Tibial nerve (tissue), 4 donors: ENCODE measurements around the gene RAD50. TPM values are rescaled to one million over a fixed set of nuclear protein-coding genes. Genes with fewer than 3 reads are reported as not detected.

Source experiments
- DNase-seq, 2 donors: peaks; one replicate each; pipeline ENCODE4 v3.0.0-alpha.2; 2019; ENCODE audit warnings: low spot score in 2 of 2
- H3K27ac ChIP-seq, 4 donors: fragments of 200-600 bp; sonication (generic) in 3 of 4; one replicate each; pipeline ENCODE4 v1.5.1; 2017 to 2019; ENCODE audit warnings: mild to moderate bottlenecking in 1 of 4
- H3K27me3 ChIP-seq, 2 donors: fragments of 200-600 bp; sonication (generic) in 1 of 2; one replicate each; pipeline versions ENCODE4 v1.5.1 to v1.6.0; 2017 to 2019
- H3K36me3 ChIP-seq, 3 donors: fragments of 200-600 bp; sonication (generic); one replicate each; pipeline ENCODE4 v1.5.1; 2018 to 2019
- H3K4me1 ChIP-seq, 4 donors: fragments of 200-600 bp; sonication (generic) in 3 of 4; one replicate each; pipeline ENCODE4 v1.5.1; 2017 to 2019
- H3K4me3 ChIP-seq, 4 donors: fragments of 200-600 bp; sonication (generic) in 3 of 4; one replicate each; pipeline ENCODE4 v1.5.1; 2017 to 2019; ENCODE audit warnings: mild to moderate bottlenecking in 1 of 4, moderate library complexity in 1 of 4
- H3K9me3 ChIP-seq, 4 donors: fragments of 200-600 bp; sonication (generic) in 3 of 4; one replicate each; pipeline ENCODE4 v1.5.1; 2017 to 2019
- CTCF ChIP-seq, 5 experiments: fragments of 200-600 bp in 3 of 5; fragments of 450-650 bp in 2 of 5; sonication (generic) in 3 of 5; IDR thresholded peaks; one replicate each; pipeline ENCODE4 v1.5.1; 2016 to 2019; ENCODE audit warnings: antibody characterized with exemption in 5 of 5, mild to moderate bottlenecking in 3 of 5, moderate library complexity in 2 of 5
- EP300 ChIP-seq, 2 donors: sonication (generic); formaldehyde crosslinking; IDR thresholded peaks; one replicate each; pipeline ENCODE4 v1.6.1; 2017; ENCODE audit warnings: antibody characterized with exemption in 2 of 2, mild to moderate bottlenecking in 1 of 2
- POLR2A ChIP-seq, 2 donors: fragments of 450-650 bp; IDR thresholded peaks; one replicate each; pipeline ENCODE4 v1.6.1; 2017; ENCODE audit warnings: antibody characterized with exemption in 2 of 2, mild to moderate bottlenecking in 2 of 2, moderate library complexity in 2 of 2
- WGBS, 2 donors: methylation state at CpG; one replicate each; pipeline ENCODE4 v1.1.5; 2018; 5-methylcytosine and 5-hydroxymethylcytosine counted together
- total RNA-seq, 4 donors: library from RNA; depleted of rRNA; stranded (reverse); fragments of >200 nt; gene quantifications; one replicate each; pipeline ENCODE4 v1.1.0, GENCODE V29; 2016

RAD50 gene
- total RNA-seq, 4 donors from 2014 or later: 36.5 to 40.5 (median 39.2) TPM

- TF ChIP-seq POLR2A (IDR thresholded peaks at IDR 0.05): no peak
- no peak for TF ChIP-seq CTCF (IDR thresholded peaks at IDR 0.05)
- no peak for TF ChIP-seq EP300 (IDR thresholded peaks at IDR 0.05)
- Histone ChIP-seq H3K9me3 (no peaks in the 10 kb centered on the region), H3K27me3 (no peaks in the 10 kb centered on the region), H3K36me3 (no peaks in the 10 kb centered on the region), H3K4me3 (no peak overlapping the region), H3K27ac (peak overlapping the region in 3 of 4 donors; percentile 48 to 74 (median 68)), H3K4me1 (peaks cover 0 to 26% (median 0%) of the 10 kb centered on the region in 4 donors)
- no peak for DNase-seq
- WGBS, 2 donors: 54 to 69% methylated on average over 13 of the region's 13 CpGs
Observed at GRCh38 chr5:132674671-132675506, 118.1 kb downstream of the RAD50 start.

- 91 to 95% methylated on average over 11 of the region's 11 CpGs for WGBS, 2 donors
- Histone ChIP-seq H3K27me3 (no peaks in the 10 kb centered on the region), H3K27ac (no peak overlapping the region), H3K4me3 (no peak overlapping the region), H3K9me3 (no peaks in the 10 kb centered on the region), H3K4me1 (peaks cover 0 to 26% (median 0%) of the 10 kb centered on the region in 4 donors), H3K36me3 (no peaks in the 10 kb centered on the region)
- TF ChIP-seq EP300 (IDR thresholded peaks at IDR 0.05) (no peak), POLR2A (IDR thresholded peaks at IDR 0.05) (no peak), CTCF (IDR thresholded peaks at IDR 0.05) (no peak)
- DNase-seq: no peak
Observed at GRCh38 chr5:132675936-132676689, 119.3 kb downstream of the RAD50 start.

- H3K9me3 ChIP-seq: no peaks in the 10 kb centered on the region
- no peaks in the 10 kb centered on the region for H3K36me3 ChIP-seq
- TF ChIP-seq POLR2A (IDR thresholded peaks at IDR 0.05): no peak
- no peak for TF ChIP-seq CTCF (IDR thresholded peaks at IDR 0.05)
- no peak for TF ChIP-seq EP300 (IDR thresholded peaks at IDR 0.05)
- peaks cover 0 to 26% (median 0%) of the 10 kb centered on the region in 4 donors for H3K4me1 ChIP-seq
- DNase-seq: no peak
- H3K4me3 ChIP-seq: no peak overlapping the region
- H3K27me3 ChIP-seq: no peaks in the 10 kb centered on the region
- WGBS, 2 donors: 42 to 48% methylated on average over 7 of the region's 7 CpGs
- no peak overlapping the region for H3K27ac ChIP-seq
Observed at GRCh38 chr5:132677191-132677590, 120.4 kb downstream of the RAD50 start.

DNA sequence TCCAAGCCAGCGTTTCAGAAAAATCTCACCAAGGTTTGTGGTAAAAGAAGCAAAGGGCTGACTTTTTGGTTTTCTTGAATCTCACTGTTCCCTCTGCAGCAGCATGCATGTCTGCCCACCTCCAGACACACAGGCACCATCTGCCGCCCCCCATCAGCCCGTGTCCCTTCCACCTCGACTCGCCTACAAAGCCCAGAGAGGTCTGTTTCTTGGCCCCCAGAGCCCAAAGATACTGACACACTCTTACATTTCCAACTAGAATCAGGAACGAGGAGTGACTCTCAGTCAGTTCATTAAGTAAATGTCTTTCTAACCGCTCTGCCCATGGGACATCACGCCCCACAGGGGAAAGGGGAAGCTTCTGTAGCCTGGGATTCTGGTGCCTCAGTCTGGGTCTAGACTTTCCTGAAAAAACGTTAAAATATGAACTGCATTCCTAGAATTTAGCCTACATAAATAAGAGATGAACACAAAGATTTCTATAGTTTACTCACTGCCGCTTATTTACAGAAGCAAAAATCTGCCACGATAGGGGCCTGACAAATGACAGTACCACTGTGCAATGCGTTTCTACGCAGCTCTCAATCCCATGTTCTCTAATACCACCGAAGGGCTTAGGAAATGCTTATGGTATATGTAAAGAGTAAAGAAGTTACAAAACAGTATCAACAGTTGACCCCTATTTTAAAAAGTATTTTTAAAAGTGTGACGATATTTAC lies 121.1 kb downstream of the RAD50 start:
- Histone ChIP-seq H3K4me3 (no peak overlapping the region), H3K4me1 (peaks cover 0 to 26% (median 0%) of the 10 kb centered on the region in 4 donors), H3K27ac (no peak overlapping the region), H3K27me3 (no peaks in the 10 kb centered on the region), H3K9me3 (no peaks in the 10 kb centered on the region), H3K36me3 (no peaks in the 10 kb centered on the region)
- no peak for DNase-seq
- WGBS, 2 donors: 77 to 82% methylated on average over 15 of the region's 15 CpGs
- TF ChIP-seq EP300 (IDR thresholded peaks at IDR 0.05) (no peak), CTCF (IDR thresholded peaks at IDR 0.05) (no peak), POLR2A (IDR thresholded peaks at IDR 0.05) (no peak)
